Prostate gland (tissue), 2 donors: ENCODE results near the gene SGO1. TPM values are rescaled to one million over a fixed set of nuclear protein-coding genes. Genes with fewer than 3 reads are reported as not detected.

Experiments
- DNase-seq: peaks from one replicate; pipeline ENCODE4 v3.0.0-alpha.2; 2019; ENCODE audit warnings: low spot score
- H3K27ac ChIP-seq, 2 donors: fragments of 200-600 bp; sonication (generic); 2 replicates each; pipeline ENCODE4 v1.5.1; 2017 to 2019
- H3K27me3 ChIP-seq: fragments of 200-600 bp; sonication (generic); replicated peaks from 2 replicates; pipeline ENCODE4 v1.5.1; 2019; ENCODE audit not compliant: insufficient read depth
- H3K36me3 ChIP-seq, 2 donors: fragments of 200-600 bp; sonication (generic); 1 replicate in 1 of 2; 2 replicates in 1 of 2; pipeline versions ENCODE4 v1.5.1 to v1.8.1; 2017 to 2019
- H3K4me1 ChIP-seq: fragments of 200-600 bp; sonication (generic); replicated peaks from 2 replicates; pipeline ENCODE4 v1.5.1; 2019
- H3K4me3 ChIP-seq, 2 donors: fragments of 200-600 bp; sonication (generic); 2 replicates each; pipeline ENCODE4 v1.5.1; 2017 to 2019
- H3K9me3 ChIP-seq: fragments of 200-600 bp; sonication (generic); 2 replicates; pipeline ENCODE4 v1.5.1; 2017
- POLR2A ChIP-seq: fragments of 450-650 bp; IDR thresholded peaks from one replicate; pipeline ENCODE4 v1.6.1; 2016; ENCODE audit warnings: antibody characterized with exemption, mild to moderate bottlenecking
- POLR2AphosphoS5 ChIP-seq: sonication (generic); formaldehyde crosslinking; IDR thresholded peaks from one replicate; pipeline ENCODE4 v1.6.1; 2017; ENCODE audit warnings: antibody characterized with exemption
- WGBS: methylation state at CpG from one replicate; pipeline ENCODE4 v1.1.5; 2018; 5-methylcytosine and 5-hydroxymethylcytosine counted together
- intact Hi-C: fragments of 100-400 bp; cut with DNase I; formaldehyde crosslinking; loops from one replicate; pipeline ENCODE4 v1.14.2; 2022
- total RNA-seq, 2 donors: library from RNA; depleted of rRNA; stranded (reverse); fragments of >200 nt; gene quantifications; one replicate each; pipeline ENCODE4 v1.1.0, GENCODE V29; 2016
- TF ChIP-seq, protein P1 (sequence below), 4 experiments: fragments of 200-600 bp in 2 of 4; fragments of 450-650 bp in 2 of 4; sonication (generic) in 2 of 4; IDR thresholded peaks; 1 replicate in 3 of 4; 2 replicates in 1 of 4; pipeline ENCODE4 v1.5.1; 2016 to 2019; ENCODE audit warnings: antibody characterized with exemption in 4 of 4, mild to moderate bottlenecking in 2 of 4, moderate library complexity in 2 of 4

Gene SGO1
- total RNA-seq, 2 donors from 2014 or later: 0.41 to 7.3 TPM

DNA sequence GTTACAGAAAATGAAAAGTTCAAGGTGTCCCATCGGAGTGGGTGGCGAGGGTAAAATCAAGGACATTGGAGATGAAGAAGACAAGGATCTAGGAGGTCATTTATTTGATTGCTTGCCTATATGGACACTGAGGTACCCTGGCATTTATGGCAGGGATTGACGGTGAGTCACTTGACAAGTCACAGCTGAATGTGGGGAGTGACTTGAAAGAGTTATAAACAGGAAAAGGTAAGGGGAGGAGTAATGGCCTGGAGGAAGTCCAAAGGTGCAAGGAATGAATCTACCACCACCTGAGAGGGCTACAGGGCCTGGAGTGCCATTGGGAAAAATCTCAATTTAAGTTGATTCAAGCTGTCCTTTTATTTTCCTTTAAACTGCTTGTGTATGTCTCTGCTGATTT lies 11.8 kb upstream of the SGO1 start:
- TF ChIP-seq, protein P1, sequence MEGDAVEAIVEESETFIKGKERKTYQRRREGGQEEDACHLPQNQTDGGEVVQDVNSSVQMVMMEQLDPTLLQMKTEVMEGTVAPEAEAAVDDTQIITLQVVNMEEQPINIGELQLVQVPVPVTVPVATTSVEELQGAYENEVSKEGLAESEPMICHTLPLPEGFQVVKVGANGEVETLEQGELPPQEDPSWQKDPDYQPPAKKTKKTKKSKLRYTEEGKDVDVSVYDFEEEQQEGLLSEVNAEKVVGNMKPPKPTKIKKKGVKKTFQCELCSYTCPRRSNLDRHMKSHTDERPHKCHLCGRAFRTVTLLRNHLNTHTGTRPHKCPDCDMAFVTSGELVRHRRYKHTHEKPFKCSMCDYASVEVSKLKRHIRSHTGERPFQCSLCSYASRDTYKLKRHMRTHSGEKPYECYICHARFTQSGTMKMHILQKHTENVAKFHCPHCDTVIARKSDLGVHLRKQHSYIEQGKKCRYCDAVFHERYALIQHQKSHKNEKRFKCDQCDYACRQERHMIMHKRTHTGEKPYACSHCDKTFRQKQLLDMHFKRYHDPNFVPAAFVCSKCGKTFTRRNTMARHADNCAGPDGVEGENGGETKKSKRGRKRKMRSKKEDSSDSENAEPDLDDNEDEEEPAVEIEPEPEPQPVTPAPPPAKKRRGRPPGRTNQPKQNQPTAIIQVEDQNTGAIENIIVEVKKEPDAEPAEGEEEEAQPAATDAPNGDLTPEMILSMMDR (IDR thresholded peaks at IDR 0.05): no peak
- no peak for TF ChIP-seq POLR2AphosphoS5
- no peak for TF ChIP-seq POLR2A
- no peak for DNase-seq
- Histone ChIP-seq H3K9me3 (no peaks in the 10 kb centered on the region), H3K4me1 (no peaks in the 10 kb centered on the region), H3K27me3 (no peaks in the 10 kb centered on the region), H3K27ac (no peak overlapping the region), H3K4me3 (no peak overlapping the region), H3K36me3 (no peaks in the 10 kb centered on the region)
- 82% methylated on average over 3 of the region's 3 CpGs for WGBS
- intact Hi-C loops: no loop called here

DNA sequence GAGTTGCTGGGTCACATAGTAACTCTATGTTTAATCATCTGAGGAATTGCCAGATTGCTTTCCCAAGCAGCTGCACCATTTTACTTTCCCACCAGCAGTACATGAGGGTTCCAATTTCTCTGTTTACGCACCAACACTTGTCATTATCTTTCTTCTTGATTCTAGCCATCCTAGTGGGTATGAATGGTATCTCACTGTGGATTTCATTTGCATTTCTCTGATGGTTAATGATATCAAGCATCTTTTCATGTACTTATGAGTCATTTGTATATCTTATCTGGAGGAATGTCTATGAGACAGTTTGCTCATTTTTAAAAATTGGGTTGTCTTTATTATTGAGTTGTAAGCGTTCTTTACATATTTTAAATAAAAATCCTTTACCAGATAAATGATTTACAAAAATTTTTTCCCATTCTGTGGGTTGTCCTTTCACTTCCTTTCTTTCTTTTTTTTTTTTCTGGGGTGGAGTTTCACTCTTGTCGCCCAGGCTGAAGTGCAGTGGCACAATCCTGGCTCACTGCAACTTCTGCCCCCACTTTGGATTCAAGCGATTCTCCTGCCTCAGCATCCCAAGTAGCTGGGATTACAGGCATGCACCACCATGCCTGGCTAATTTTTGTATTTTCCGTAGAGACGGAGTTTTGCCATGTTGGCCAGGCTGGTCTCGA lies 8.9 kb upstream of the SGO1 start:
- Histone ChIP-seq H3K4me1 (no peaks in the 10 kb centered on the region), H3K36me3 (no peaks in the 10 kb centered on the region), H3K9me3 (no peaks in the 10 kb centered on the region), H3K27me3 (no peaks in the 10 kb centered on the region), H3K27ac (no peak overlapping the region), H3K4me3 (no peak overlapping the region)
- intact Hi-C loops: no loop called here
- TF ChIP-seq POLR2AphosphoS5 (no peak), POLR2A (no peak)
- TF ChIP-seq, protein P1 (IDR thresholded peaks at IDR 0.05): no peak
- 94% methylated on average over 7 of the region's 7 CpGs for WGBS
- no peak for DNase-seq

DNA sequence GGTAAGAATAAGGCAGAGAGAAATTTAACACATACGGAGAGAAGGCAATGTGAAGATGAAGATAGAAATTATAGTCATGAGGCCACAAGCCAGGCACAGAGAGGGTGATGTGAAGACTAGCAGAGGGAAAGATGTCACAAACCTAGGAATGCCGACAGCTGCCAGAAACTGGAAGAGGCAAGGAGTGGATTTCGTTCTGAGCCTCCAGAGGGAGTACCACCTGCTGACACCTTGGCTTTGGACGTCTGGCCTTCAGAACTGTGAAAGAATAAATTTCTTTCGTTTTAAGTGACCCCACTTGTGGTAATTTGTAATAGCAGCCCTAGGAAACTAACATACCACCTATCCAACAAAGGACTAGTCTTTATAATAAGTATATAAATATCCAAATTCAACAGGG lies 5.0 kb upstream of the SGO1 start:
- intact Hi-C loops: no loop called here
- Histone ChIP-seq H3K36me3 (no peaks in the 10 kb centered on the region), H3K4me3 (no peak overlapping the region), H3K27ac (no peak overlapping the region), H3K27me3 (no peaks in the 10 kb centered on the region), H3K4me1 (no peaks in the 10 kb centered on the region), H3K9me3 (no peaks in the 10 kb centered on the region)
- 65% methylated on average over 5 of the region's 5 CpGs for WGBS
- TF ChIP-seq POLR2A (no peak), POLR2AphosphoS5 (no peak)
- TF ChIP-seq, protein P1 (IDR thresholded peaks at IDR 0.05): no peak
- no peak for DNase-seq

DNA sequence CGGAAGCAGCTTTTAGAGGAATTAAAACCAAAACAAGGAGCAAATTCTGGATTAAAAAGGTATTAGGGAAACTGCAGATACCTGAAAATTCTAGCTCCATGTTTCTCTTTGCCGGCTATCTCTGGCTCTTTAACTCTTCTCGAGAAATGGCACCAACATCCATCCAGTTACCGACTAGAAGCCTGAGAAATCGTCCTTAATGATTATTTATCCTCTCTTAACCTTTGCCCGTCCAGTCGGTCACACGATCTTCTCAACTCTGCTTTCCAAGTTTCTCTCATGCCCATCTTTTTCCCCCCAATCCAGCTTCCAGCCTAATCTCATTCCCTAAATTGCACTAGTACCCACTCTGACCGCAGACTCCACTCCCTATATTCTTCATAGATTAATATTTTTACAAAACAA lies 596 bp upstream of the SGO1 start:
- Histone ChIP-seq H3K27ac (peak overlapping the region; percentile 88 to 95), H3K36me3 (no peaks in the 10 kb centered on the region), H3K9me3 (no peaks in the 10 kb centered on the region), H3K4me3 (peak overlapping the region; percentile 57 to 58), H3K27me3 (no peaks in the 10 kb centered on the region), H3K4me1 (no peaks in the 10 kb centered on the region)
- WGBS: under 1% methylated on average over 9 of the region's 9 CpGs
- DNase-seq: no peak
- TF ChIP-seq, protein P1 (IDR thresholded peaks at IDR 0.05): peak in 1 of 4 experiments; percentile 0
- TF ChIP-seq POLR2A (no peak), POLR2AphosphoS5 (no peak)
- intact Hi-C loops: loop anchor here (2.0 to 5.0 kb wide), 2 partner anchors 39 to 240 kb away; partner anchors contain the start of gene RAB5A

DNA sequence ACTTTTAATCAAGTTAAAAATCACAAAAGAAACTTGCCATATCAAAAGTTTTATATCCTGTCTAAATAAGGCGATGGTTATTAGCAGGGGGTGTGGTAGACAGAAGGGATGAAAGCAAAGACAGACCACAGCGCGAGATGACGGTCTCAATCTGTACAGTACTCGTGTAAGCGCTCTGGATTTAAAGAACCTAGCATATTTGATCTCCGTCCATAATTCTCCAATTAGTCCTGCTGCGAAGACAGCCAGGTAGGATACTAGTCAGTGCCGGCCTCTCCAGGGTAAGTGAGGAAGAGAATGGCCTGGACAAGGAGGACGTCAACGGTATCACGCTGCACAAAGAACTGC lies 701 bp downstream of the SGO1 start:
- WGBS: 2% methylated on average over 12 of the region's 12 CpGs
- H3K27ac ChIP-seq: no peak overlapping the region
- no peaks in the 10 kb centered on the region for H3K36me3 ChIP-seq
- no peak for DNase-seq
- no peaks in the 10 kb centered on the region for H3K4me1 ChIP-seq
- H3K27me3 ChIP-seq: no peaks in the 10 kb centered on the region
- intact Hi-C loops: loop anchor here (2.0 to 5.0 kb wide), 2 partner anchors 38 to 145 kb away; partner anchors contain the start of gene KAT2B
- peak overlapping the region; percentile 57 to 58 for H3K4me3 ChIP-seq
- TF ChIP-seq POLR2A (no peak), POLR2AphosphoS5 (no peak)
- TF ChIP-seq, protein P1 (IDR thresholded peaks at IDR 0.05): no peak
- H3K9me3 ChIP-seq: no peaks in the 10 kb centered on the region
